ENCODE results near the gene MACO1.
"Not testable (repeated sequence)": the region's sequence is repeated elsewhere in the genome, so short reads cannot be mapped to it uniquely, and the experiment has no call there.

Gene MACO1

DNA sequence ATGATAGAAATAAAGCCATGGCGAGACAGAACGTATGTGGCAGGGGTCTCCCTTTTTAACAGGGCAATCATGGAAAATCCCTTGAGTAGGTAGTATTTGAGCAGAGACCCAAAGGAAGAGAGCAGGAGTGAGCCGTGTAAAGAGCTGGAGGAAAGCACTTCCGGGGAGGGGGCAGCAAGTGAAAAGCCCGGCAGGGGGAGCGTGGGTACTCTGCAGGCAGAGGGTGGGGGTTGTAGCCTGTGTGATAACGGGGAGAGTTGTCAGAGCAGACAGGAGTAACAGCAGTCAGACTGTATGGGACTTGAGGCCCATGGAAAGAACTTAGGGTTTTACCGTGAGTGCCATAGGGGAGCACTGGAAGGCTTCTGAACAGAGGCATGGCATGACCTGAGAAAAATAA, 61.6 kb downstream of the MACO1 start:
- no peak for DNase-seq

DNA sequence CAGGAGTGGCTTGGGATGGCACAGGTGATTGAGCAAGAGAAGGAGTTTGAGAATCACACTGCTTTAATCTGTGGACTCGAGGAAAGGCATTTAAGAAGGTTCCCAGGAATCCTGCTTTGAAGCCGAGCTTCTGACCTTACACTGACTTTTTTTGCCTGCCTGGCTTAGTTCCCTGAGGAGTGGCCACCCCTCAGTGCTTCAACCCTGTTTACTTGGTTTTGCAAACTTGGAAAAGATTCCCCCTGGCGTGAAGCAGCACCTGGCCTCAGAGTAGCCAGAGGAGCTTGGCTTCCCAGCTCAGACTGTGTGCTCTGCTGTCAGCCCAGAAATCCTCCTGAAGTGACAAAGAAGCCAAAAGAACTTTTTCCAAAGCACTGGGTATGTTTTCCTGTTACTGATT, 64.3 kb downstream of the MACO1 start:
- no peak for DNase-seq

DNA sequence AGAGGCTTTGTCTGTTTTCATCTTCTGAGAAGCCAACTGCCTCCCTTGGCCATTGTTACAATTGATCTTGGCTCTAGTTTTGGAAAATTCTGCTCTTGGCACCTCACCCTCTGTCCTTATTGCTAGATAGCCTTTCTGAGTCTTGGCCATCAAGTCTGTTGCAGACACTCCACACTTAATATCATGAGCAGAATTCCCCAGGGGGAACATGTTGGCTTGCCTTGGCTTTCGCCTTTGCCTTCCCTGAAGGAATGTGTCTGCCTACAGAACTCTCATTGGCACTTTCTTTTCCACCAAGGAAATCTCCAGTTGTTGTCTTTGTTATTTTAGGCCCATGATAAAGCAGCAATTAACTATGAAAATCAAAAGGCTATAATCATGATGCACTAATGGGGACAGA, 70.0 kb downstream of the MACO1 start:
- no peak for DNase-seq

DNA sequence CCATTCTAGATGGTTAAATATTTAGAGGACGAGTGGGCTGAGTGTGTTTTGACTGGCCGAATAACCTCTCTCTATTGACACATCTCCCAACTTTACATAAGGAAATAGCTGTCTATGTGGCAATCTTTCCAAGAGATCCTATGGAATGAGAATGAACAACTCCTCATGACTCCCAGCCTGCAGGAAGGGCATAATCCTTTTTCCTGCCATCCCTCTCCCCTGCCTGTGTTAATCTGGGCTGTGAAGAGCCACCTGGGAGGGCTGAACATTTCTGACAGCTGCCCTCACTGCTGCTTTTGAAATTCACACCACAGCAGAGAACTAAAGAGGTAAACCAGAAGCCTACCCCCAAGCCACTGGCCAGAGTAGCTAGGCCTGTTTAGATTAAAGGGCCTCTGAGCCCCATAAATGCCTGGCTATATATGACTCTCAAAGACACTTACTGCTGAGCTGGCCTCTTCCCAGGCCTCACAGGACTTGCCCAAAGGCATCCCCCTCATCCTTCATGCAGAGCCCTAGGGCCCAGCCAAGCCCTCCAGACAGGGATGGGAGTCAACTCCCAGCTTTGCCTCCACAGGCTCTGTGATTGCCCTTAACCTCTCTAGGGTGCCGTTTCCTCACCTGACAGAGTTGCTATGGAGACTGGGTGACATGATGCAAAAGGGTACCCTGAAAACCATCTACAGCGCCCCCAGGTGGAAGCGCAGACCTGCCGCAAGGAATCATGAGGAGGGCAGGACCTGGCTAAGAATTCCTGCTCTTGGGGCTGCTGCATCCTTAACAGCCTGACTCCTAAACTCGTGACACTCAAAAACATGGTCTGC, 70.8 kb downstream of the MACO1 start:
- DNase-seq = peak; percentile 53

DNA sequence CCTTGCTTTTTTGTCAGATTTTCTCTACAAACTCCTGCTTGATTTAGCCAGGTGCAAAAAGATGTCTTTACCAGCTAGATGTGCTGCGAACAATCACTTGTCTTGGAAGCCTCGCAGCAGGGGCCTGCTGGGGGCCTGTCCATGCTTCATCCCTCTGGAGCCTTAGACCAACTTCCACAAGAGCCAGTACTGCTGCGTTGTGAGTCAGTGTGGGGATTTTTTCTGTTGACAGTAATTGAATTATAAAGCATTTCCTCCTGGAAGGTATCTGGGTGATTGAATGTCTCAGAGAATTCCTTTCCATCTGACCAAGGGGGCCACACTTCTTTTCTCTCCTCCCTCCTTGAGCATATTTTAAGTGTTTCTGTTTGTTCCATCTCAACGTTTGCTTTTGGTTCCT, 72.3 kb downstream of the MACO1 start:
- no peak for DNase-seq

DNA sequence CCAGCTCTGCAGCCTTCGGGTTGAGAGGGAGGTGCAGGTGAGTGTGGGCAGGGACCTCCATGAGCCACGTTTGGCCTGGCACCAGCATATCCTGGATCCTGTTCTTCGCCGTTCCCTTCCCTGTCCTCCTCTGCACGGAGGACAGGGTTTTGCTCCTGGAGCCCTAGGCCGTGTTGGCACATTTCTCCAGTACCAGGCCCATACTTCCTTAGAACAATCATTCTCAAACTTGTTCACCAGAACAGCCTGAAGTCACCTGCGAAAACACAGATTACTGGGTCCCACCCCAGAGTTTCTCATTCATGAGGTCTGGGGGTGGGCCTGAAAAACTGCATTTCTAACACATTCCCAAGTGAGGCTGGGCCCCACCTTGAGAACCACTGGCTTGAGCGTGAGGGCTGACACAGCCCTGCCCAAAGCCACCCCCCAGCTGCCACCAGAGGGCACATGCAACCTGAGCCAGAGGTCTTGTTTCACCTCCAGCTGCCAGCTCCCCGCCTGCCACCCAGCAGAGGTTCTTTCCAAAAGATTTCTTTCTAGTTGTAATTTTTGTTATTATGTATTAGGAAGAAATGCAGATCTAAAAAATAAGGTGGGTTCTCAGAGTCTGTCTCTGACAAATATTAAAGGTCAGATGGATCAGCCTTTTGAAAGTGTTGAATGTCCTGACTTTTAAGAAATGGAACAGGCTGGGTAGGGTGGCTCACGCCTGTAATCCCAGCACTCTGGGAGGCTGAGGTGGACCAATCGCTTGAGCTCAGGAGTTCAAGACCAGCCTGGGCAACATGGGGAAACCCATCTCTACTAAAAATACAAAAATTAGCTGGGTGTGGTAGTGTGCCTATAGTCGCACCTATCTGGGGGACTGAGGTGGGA, 73.1 kb downstream of the MACO1 start:
- peak; percentile 74 for DNase-seq

DNA sequence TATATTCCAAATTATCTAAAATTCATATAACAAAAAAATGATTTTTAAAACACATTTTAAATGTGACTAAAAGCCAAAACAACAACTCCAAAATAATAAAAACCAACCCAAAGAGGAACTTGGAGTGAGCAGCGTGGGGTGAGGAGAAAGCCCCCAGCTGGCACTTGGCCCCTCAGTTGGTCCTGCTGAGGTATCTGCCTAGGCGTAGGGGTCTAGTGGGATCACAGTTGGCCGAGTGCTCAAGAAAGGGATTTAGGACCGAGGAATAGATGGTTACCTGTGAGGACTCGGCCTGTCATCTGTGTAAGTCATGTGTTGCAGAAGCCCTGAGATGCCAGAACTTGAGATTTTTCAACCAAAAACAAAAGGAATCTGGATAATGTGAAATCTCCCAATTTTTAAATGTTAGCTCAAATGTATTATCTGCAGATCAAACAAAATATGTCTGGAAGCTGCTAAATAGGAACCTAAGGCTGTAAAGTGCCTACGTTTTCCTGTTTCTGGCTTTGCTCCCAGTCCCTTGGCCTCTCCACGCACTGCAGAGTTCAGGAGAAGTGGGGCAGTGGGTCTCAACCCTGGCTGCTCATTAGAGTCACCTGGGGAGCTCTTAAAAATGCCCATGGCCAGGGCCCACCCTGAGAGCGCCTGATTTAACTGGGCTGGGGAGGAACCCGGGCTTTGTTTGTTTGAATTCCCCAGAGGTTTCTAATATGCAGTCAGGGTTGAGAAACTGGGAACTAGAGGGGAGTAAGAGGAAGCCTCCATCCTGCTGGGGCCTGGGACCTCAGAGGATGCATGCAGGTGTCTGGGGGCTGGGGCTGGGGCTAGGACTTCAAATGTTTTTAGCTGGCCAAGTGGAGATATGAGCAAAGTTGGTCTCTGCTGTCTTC, 74.3 kb downstream of the MACO1 start:
- no peak for DNase-seq

DNA sequence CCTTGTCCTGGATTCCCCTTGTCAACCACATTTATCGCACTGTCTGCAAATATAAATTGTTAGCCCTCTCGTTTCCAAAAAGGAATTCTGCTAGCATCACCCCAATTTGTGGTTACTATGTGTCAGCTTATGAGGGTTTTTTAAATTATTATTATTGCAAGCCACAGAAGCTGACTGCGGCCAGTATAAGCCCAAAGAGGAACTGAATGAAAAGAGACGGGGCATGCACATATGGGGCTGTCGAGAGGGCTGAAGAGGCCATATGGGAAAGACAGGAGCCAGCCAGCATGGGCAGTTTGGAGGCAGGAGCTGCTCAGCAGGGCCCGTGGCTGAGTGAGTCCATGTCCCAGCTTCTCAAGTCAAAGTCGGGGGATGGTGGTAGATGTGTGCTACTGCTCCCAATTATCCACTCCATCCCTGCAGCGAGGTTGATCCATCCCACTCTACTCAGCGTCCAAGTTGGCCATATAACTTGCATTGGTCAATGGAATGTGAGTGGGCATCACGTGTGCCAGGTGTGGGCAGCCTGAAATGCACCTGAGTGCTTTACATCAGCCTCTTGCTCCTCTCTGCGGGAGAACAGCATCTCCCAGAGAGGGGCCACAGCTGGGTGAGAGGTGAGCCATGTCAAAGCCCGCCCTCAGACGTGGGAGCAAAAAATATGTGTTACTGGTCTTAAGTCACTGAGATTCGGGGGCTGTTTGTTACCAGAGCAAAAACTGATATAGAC, 75.1 kb downstream of the MACO1 start:
- DNase-seq = no peak

DNA sequence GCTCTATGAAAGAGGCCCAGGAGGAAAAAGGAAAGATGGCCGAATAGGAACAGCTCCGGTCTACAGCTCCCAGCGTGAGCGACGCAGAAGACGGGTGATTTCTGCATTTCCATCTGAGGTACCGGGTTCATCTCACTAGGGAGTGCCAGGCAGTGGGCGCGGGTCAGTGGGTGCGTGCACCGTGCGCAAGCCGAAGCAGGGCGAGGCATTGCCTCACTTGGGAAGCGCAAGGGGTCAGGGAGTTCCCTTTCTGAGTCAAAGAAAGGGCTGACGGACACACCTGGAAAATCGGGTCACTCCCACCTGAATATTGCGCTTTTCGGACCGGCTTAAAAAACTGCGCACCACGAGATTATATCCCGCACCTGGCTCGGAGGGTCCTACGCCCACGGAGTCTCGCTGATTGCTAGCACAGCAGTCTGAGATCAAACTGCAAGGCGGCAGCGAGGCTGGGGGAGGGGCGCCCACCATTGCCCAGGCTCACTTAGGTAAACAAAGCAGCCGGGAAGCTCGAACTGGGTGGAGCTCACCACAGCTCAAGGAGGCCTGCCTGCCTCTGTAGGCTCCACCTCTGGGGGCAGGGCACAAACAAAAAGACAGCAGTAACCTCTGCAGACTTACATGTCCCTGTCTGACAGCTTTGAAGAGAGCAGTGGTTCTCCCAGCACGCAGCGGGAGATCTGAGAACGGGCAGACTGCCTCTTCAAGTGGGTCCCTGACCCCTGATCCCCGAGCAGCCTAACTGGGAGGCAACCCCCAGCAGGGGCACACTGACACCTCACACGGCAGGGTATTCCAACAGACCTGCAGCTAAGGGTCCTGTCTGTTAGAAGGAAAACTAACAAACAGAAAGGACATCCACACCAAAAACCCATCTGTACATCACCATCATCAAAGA, 76.1 kb downstream of the MACO1 start:
- not testable (repeated sequence) for DNase-seq

DNA sequence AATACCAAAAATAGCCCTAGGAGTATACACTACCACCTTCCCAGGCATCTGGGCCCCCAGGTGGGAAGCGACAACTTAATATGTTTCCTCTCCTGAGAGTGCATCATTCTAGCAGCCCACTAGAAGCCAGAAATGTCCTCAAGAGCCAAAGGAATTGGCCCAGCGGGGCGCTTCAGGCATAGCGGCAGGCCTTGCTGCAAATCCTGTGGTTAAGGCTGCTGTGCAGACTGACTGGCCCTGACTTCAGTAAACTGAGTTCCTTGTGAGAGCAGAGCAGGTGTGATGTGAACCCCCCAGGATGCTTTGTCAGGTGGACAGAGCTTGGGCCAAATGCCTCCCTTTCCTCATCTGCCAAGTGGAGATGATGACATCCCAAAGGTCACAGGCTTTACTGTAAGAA, 83.0 kb downstream of the MACO1 start:
- no peak for DNase-seq

DNA sequence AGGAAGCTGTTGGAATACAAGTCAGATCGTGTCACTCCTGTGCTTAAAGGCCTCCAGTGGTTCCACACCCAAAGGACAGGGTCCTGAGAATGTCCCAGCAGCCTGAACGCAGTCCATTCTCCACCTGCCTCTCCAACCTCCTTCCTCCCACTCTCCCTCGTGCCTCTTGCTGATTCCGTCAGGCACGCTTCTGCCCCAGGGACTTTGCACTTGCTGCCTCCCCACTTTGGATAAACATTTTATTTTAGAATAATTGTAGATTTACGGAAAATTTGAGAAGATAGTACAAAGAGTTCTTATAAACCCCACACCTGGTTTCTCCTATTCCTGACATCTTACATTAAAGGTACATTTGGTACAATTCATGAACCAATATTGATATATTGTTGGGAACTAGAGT, 84.3 kb downstream of the MACO1 start:
- no peak for DNase-seq

DNA sequence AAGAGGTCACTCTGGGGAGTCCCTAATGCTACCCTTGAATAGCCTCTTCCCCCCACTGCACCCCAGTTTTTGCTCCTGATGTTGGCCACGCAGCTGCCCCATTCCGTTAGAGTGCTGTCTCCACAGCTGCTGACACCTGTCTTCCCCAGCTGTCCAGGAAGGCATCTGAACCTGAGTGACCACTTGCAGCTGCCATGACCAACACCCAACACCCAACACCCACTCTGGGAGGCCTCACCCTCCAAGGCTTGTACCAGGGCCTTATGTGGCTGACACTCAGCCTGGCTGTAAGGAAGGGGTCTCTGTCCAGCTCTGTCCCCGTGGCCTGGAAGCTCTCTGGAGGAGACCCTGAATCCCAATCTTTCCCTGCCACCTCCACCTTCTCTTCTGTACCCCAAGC, 86.0 kb downstream of the MACO1 start:
- DNase-seq = no peak

DNA sequence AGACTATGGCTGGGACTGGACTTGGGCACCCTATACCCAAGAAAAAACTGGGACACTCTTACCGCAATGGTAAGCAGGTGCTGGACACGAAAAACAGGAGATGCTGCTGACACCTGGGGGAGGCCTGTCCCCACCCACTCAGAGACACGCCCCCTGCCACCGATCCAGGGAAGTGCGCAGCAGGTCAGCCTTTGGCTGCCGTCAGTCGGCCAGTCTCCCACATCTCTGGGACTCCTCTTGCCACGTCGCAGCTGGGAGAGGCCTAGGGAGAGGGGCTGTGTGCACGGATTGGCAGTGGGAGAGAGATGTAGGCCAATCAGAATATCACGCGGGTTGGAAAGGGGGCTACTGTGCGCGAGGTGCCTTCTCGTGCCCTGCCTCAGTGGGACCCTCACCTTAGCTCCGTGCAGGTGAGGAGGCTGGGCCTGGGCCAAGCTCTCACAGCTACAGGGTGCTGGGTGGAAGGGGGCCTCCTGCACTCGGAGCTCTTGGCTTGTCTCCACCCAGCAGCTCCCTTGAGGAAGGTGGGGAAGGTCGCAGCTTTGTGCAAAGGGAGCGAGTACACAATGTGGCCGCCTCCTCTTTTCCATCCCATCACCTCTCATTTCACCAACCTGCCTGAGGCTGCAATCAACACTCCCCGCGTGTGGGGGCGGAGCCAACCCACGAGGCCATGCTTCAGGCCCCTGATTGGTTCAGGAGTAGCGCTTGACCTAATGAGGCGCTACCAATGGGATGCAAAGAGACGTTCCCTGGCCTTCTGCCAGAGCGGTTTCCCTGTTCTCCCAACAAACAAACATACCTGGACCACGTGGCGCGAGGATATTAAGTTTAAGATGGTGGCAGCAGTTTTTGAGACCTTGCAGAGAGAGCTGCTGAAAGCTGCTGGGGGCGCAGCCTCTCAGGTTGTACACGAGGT, 87.0 kb downstream of the MACO1 start:
- DNase-seq = peak; percentile 29

DNA sequence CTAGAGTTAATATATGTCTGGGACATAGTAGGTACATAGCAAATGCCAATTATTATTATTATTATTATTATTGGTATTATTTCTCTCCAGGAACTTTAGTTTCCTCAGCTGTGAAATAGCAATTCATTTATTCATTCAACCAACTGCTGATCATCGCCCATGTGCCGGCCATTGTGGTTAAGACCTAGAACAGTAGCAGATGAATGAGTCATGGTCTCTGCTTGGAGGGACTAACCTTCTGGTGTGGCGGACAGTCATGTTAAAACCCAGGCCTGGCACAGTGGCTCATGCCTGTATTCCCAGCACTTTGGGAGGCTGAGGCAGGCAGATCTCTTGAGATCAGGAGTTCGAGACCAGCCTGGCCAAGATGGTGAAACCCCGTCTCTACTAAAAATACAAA, 88.9 kb downstream of the MACO1 start:
- DNase-seq = no peak

DNA sequence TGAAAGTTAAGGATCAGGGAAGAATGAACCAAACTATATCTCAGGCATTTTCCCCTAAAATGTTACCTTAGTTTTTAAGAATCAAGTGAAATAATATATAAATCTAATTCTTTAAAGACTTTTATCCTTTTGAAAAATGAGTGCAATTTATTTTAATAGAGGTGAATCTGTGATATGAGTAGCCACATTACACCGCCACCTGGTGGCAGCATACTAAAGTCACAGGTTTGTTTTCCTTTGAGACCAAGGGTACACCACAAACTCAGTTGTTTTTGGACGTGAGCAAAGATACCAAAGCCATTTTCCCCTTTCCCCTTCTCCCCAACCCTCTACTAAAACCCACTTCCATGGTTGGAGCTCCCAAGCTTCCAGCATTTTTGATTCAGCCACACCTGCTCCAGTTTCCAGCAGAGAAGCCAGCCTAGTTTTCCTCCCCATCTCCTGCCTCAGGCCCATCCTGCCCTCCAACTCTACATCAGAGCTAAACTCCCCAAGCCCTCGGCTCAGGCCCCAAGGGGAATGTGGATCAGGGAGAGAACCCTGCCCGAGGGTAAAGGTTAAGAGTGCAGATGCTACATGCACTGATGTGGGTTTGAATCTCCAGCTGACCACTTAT, 89.9 kb downstream of the MACO1 start:
- DNase-seq = peak; percentile 75

DNA sequence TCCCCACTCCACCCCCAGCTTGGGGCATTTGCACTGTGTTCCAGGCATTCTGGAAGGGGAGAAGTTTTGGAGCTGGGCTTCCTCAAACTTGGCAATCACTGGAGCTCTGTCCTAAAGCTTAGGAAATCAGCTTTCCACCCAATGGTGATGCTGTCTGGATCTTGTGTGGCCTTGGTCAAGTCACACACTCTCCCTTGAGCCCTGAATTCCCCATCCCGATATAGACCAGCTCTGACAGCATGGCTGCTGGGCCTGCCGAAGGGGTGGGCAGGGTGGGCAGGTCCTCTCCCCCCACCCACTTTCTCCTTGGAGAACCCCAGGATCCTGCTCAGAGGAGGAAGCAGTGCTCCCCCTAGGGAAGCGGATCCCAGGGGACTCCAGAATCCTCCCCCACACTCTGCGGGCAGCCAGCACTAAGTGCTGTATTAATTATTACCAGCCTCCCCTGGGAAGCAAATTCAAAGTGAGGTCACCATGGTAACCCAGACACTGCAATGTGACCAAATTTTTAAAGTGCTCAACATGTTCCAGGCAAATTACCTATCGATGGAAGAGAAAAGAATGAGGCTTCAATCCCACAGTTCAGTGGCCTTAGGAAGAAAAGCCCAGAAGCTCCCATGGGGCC, 91.4 kb downstream of the MACO1 start:
- no peak for DNase-seq

DNA sequence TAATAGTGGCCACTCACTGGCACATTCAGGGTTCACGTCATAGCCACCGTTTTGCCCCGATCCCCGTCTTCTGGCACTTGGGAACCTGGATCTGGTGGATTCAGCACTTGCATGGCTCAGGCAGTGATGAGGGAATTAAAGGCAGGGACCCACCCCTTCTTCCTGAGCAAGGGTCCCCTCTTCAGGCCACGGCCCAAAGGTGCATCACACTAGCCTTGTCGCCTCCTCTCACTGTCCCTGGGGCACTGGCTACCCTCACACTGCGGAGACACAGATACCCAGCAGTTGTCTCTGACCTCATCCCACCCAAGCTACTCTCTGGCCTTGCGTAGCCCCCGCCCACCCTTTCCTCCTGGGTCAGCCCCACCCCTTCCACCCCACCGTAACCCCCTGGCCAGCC, 92.8 kb downstream of the MACO1 start:
- peak; percentile 64 for DNase-seq

DNA sequence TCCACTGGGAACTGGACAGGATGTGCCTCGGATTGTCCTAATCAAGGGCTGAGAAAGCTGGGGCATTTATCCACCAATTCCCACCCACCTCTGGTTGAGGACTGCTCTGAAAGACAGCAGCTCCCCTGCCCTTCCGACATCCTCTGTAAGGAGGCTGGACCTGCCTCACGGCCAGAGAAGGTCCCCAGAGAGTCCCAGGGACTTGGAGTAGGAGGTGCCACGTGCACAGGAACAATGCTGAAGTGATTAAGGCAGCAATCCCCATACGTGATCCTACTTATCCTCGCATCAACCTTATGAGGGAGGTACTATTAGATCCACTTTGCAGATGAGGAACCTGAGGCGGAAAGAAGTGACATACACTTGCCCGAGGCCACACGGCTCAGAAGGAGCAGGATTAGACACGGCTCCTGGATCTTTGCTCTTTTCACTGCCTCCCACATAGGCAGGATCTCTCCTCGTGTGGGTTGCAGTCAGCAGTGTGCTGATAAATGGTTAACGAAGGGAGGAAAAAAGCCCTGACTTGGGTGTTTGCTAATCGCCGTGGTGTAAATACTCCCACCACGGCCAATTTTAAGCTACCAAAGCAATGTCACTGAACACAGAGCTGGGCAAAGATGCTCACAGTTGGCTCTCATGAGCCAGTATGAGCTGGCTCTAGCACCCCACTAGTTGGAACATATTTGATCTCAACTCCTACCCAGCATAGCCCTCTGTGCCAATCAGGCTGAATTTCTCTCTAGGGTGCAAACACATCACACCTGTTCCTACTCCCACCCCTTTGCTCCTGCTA, 94.1 kb downstream of the MACO1 start:
- DNase-seq = no peak

DNA sequence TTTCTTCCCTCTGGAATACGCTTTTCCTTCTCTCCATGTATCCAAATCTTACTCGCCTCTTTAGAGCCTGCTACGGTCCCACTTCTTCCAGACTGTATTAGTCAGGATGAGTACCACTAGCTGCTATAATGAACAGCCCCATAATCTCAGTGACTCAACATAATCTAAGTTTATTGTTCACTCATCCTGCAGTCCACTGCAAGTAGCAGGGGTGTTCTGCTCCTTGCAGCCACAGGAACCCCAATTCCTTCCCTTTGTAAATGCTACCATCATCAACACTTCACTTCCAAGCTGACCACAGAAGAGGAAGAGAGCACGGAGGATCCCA, 94.6 kb downstream of the MACO1 start:
- no peak for DNase-seq

Data from DMS53 (cell line).